Heart right ventricle (tissue), 16 donors: ENCODE results near the gene SLC10A6. TPM values are rescaled to one million over a fixed set of nuclear protein-coding genes. Genes with fewer than 3 reads are reported as not detected.
"Not testable (repeated sequence)": the region's sequence is repeated elsewhere in the genome, so short reads cannot be mapped to it uniquely, and the experiment has no call there.

Experiments used
- ATAC-seq, 8 donors: fragments of 200-7000 bp; cut with Tn5 transposase; one replicate each; pipeline ENCODE4 v1.9.1; 2020; ENCODE audit warnings: mild to moderate bottlenecking in 8 of 8, moderate library complexity in 8 of 8, moderate number of reproducible peaks in 1 of 8
- DNase-seq, 2 donors: peaks; one replicate each; pipeline ENCODE4 v3.0.0-alpha.2; 2020
- H3K27ac ChIP-seq, 10 donors: fragments of 200-600 bp; sonication (generic) in 2 of 10; one replicate each; pipeline versions ENCODE4 v1.5.0 to v1.8.0; 2020 to 2022; ENCODE audit warnings: mild to moderate bottlenecking in 3 of 10
- H3K27me3 ChIP-seq, 7 donors: fragments of 200-600 bp; one replicate each; pipeline ENCODE4 v1.8.0; 2021 to 2022; ENCODE audit warnings: mild to moderate bottlenecking in 2 of 7
- H3K36me3 ChIP-seq, 9 donors: fragments of 200-600 bp; sonication (generic) in 1 of 9; one replicate each; pipeline versions ENCODE4 v1.5.0 to v1.8.0; 2020 to 2022; ENCODE audit warnings: mild to moderate bottlenecking in 2 of 9
- H3K4me1 ChIP-seq, 9 donors: fragments of 200-600 bp; sonication (generic) in 1 of 9; one replicate each; pipeline versions ENCODE4 v1.5.0 to v1.8.0; 2020 to 2022; ENCODE audit warnings: mild to moderate bottlenecking in 4 of 9
- H3K4me3 ChIP-seq, 10 donors: fragments of 200-600 bp; sonication (generic) in 2 of 10; one replicate each; pipeline versions ENCODE4 v1.5.0 to v1.8.0; 2020 to 2022; ENCODE audit warnings: mild to moderate bottlenecking in 7 of 10, moderate library complexity in 2 of 10
- H3K9me3 ChIP-seq, 11 donors: fragments of 200-600 bp in 10 of 11; sonication (generic) in 2 of 11; one replicate each; pipeline versions ENCODE4 v1.5.0 to v1.8.0; 2013 to 2022; ENCODE audit warnings: mild to moderate bottlenecking in 2 of 11, control low read depth in 1 of 11, moderate library complexity in 1 of 11
- CTCF ChIP-seq, 9 donors: fragments of 200-600 bp; sonication (generic) in 2 of 9; IDR thresholded peaks; one replicate each; pipeline versions ENCODE4 v1.5.0 to v1.8.0; 2021 to 2022; ENCODE audit warnings: antibody characterized with exemption in 9 of 9, mild to moderate bottlenecking in 5 of 9, moderate library complexity in 1 of 9
- WGBS, 2 donors: extraction: QIAGEN DNeasy Blood & Tissue Kit; methylation state at CpG; one replicate each; pipeline ENCODE4 v1.1.7; 2013; ENCODE audit warnings: inconsistent platforms in 1 of 2; 5-methylcytosine and 5-hydroxymethylcytosine counted together
- intact Hi-C, 10 donors: fragments of 100-400 bp; cut with DNase I; formaldehyde crosslinking; loops; one replicate each; pipeline versions ENCODE4 v1.11.1 to v1.14.2; 2022
- polyA plus RNA-seq, 2 donors: library from polyadenylated mRNA; stranded (reverse); fragments of 200-250 nt; gene quantifications; one replicate each; pipeline ENCODE4 v1.2.3, GENCODE V29; 2013
- total RNA-seq, 10 donors: library from RNA; stranded (reverse); fragmentation: NEBNext Ultra II Directional in 3 of 10; extraction: Animal tissue kit (Norgen Biotek cat#: 25700) in 3 of 10; gene quantifications; one replicate each; pipeline versions ENCODE4 v1.2.1 to v1.2.4, GENCODE V29; 2021 to 2023
- donor health status: Arrhythmogenic right ventricular cardiomyopathy.
- donor health status: ischemic (EF 13 %, LVEDD 7.1; RV severe dilation, severe dysfunction).
- donor health status: healthy with polysubstance abuse.
- donor health status: DM: no; HTN: yes; CAD: no.
- donor health status: DM: no; HTN: no; CAD: no.
- donor health status: ischemic (EF 25% LVEDD 6.9; RV normal size, moderate dysfunction).
- donor health status: ischemic (EF 25% LVEDD 5.7; RV mildly dilated, moderate dysfunction).
- donor health status: healthy.
- donor health status: DM: yes; HTN: yes; CAD: no.
- donor health status: Ischemic cardiomyopathy.
- donor health status: ischemic (EF 35%, LVEDD 5.7; RV mildly dilated, moderate dysfunction).
- donor health status: nonischemic (EF 11% LVEDD 7.7; RV severe dilation, severe dysfunction).
- donor health status: DM: yes; HTN: yes; CAD: no.
- donor health status: PGD.
- donor health status: ischemic (EF 29% LVEDD 5.4; RV normal size, mild dysfunction).
- donor health status: nonischemic (EF 23%, LVEDD 6.1; RV moderate dilation, normal function).

SLC10A6 gene
- total and polyA plus RNA-seq, 12 donors = 0.22 to 0.90 (median 0.46) TPM; not detected in 2

DNA sequence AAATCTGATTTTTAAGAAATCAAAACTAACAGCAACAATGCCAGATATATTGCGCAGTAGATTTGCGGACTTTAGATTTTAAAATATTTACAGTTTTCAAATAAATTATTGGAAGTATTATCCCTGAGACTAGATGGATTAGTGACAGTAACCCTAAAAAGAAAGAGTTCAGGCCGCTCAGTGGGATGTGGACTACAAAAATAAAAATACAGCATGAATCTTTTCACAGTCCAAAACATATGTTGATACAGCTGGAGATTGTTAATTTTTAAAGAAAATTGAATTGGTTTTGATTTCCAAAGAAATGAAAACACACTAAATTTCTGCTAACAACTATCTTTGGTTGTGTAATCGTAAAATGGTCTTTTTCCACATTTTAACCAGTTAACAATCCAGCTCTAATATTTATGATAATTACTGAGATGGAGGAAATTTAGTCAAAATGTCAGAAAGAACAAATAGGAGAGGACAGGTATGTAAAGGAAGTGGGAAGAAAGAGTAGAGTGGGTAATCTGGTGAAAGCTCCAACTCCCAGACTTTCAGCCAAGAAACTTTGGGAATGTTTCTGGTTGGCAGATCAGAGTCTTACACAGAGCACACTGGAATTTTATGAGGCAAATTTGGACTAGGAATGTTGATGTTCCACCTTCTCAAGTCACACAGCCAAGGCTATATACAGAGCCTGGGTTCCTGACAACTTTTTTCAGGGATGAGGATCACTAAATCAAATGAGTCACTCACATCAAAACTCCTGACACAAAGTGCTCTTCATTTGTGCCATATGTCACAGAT is 27.9 kb upstream of the SLC10A6 start:
- Histone ChIP-seq H3K27me3 (no peaks in the 10 kb centered on the region), H3K9me3 (peaks cover 0 to 29% (median 13%) of the 10 kb centered on the region in 11 donors), H3K4me1 (no peaks in the 10 kb centered on the region), H3K27ac (no peak overlapping the region), H3K36me3 (no peaks in the 10 kb centered on the region), H3K4me3 (no peak overlapping the region)
- DNase-seq (no peak), ATAC-seq (no peak)
- 87 to 88% methylated on average over 4 of the region's 4 CpGs for WGBS, 2 donors
- TF ChIP-seq CTCF (IDR thresholded peaks at IDR 0.05) = no peak
- intact Hi-C loops = no loop called here

DNA sequence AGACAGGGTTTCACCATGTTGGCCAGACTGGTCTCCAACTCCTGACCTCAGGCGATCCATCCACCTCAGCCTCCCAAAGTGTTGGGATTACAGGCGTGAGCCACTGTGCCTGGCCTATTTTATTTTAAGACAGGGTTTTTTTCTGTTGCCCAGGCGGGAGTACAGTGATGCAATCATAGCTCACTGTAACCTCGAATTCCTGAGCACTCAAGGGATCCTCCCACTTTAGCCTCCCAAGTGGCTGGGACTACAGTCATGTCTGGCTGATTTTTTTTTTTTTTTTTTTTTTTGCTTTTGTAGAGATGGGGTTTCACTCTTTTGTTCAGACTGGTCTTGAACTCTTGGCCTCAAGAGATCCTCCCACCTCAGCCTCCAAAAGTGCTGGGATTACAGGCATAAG is 26.3 kb upstream of the SLC10A6 start:
- H3K27ac ChIP-seq, H3K4me3 ChIP-seq, H3K27me3 ChIP-seq, H3K36me3 ChIP-seq, DNase-seq, intact Hi-C loops, ATAC-seq, H3K4me1 ChIP-seq: not testable (repeated sequence)
- WGBS, 2 donors = 83 to 88% methylated on average over 4 of the region's 4 CpGs
- peaks cover 0 to 25% (median 13%) of the 10 kb centered on the region in 11 donors for H3K9me3 ChIP-seq

- Histone ChIP-seq H3K36me3 (no peaks in the 10 kb centered on the region), H3K9me3 (no peaks in the 10 kb centered on the region), H3K4me3 (no peak overlapping the region), H3K27ac (no peak overlapping the region), H3K4me1 (no peaks in the 10 kb centered on the region), H3K27me3 (no peaks in the 10 kb centered on the region)
- WGBS, 2 donors = 70 to 75% methylated on average over 4 of the region's 4 CpGs
- intact Hi-C loops = no loop called here
- no peak for ATAC-seq
- DNase-seq = no peak
- TF ChIP-seq CTCF (IDR thresholded peaks at IDR 0.05) = no peak
These were observed 23.0 kb upstream of the SLC10A6 start for GRCh38 chr4:86872135-86872534.

GRCh38 chr4:86870442-86871069 is 21.4 kb upstream of the SLC10A6 start:
- Histone ChIP-seq H3K36me3 (no peaks in the 10 kb centered on the region), H3K4me1 (no peaks in the 10 kb centered on the region), H3K27me3 (no peaks in the 10 kb centered on the region), H3K27ac (no peak overlapping the region), H3K4me3 (no peak overlapping the region), H3K9me3 (no peaks in the 10 kb centered on the region)
- 71 to 76% methylated on average over 9 of the region's 9 CpGs for WGBS, 2 donors
- ATAC-seq = no peak
- TF ChIP-seq CTCF (IDR thresholded peaks at IDR 0.05) = no peak
- no peak for DNase-seq
- intact Hi-C loops = no loop called here
